GM15510 (cell line): ENCODE measurements around the gene AFAP1.

Source experiments
- POLR2A ChIP-seq: IDR thresholded peaks from 3 replicates; pipeline ENCODE4 v1.6.1; 2011; ENCODE audit warnings: borderline replicate concordance; ENCODE audit not compliant: insufficient read length; ENCODE audit errors: extremely low read depth

The AFAP1 gene

GRCh38 chr4:7918981-7919380 is 20.7 kb downstream of the AFAP1 start:
- no peak for TF ChIP-seq POLR2A

GRCh38 chr4:7917669-7918068 is 22.0 kb downstream of the AFAP1 start:
- no peak for TF ChIP-seq POLR2A

DNA sequence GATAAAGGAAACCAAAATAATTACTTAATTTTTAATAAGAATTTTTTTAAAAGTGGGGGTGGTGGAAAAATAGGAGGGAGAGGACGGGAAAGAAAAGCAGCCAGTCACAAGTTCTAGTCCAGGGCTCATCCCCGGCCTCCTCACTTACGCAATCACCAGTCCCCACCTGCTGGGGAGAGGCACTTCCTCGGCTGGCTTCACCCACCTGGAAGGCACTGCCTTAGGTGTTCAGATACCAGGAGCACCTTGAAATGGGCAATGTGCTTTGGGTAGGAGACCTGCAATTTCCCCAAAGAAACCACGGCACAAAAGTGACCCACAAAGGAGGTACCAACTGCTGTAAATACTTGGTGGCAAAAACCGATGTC is 23.8 kb downstream of the AFAP1 start:
- TF ChIP-seq POLR2A = no peak

GRCh38 chr4:7912826-7913225 is 26.8 kb downstream of the AFAP1 start:
- TF ChIP-seq POLR2A = no peak

DNA sequence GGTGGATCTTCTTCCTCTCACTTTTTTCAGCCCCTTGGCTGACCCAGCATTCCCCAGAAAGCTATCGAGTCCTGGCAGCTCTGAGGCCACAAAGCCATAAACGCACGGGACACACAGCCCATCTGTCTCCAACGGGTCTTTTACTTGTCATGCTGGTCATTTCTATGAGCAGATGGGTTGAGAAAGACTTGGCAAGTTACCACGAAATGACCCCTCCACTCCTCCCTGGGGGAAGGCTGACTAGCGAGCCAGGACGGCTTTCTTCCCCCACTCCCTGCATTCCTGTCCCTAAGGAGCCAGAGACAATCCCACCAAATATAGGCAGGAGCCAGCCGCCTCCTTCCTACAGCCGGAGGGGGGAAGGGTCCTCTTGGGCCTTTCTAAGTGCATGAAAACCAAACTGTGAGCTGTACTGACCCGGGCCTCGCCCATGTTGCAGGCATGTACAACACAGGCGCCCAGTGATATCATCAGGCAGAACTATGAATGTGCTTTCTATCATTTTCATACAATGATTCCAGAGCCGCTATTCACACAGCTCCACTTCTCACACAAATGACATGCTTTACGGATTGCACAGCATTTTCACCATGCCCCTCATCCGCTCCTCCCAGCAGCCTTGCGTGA is 28.6 kb downstream of the AFAP1 start:
- TF ChIP-seq POLR2A = no peak

DNA sequence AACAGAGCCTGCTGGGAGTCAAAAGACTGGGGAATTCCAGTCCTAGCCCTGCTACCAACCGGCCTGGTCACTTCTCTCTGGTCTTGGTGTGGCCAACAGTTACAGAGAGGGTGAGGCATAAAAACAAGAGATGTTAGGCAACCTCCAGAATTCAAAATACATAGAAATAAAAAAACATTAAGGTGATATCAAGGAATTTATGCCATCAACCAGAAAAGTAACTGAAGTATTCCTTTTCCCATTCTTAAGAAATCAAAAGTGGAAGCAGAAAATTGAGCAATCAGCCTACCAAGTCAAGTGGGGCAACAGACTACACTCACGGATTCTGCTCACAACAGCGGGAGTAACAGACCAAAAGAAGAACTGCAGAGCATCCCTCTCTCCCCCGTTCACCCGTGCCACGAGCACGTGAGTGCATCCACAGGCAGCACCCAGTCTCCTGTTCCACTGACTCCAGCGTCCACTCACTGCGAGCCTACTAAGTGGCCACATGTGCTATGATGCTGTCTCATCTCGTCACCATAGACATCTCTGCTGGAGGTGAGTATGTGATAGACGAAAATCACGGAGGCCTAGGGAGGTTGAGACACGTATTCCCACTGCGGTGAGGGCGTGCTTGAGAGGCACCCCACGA is 29.3 kb downstream of the AFAP1 start:
- no peak for TF ChIP-seq POLR2A

DNA sequence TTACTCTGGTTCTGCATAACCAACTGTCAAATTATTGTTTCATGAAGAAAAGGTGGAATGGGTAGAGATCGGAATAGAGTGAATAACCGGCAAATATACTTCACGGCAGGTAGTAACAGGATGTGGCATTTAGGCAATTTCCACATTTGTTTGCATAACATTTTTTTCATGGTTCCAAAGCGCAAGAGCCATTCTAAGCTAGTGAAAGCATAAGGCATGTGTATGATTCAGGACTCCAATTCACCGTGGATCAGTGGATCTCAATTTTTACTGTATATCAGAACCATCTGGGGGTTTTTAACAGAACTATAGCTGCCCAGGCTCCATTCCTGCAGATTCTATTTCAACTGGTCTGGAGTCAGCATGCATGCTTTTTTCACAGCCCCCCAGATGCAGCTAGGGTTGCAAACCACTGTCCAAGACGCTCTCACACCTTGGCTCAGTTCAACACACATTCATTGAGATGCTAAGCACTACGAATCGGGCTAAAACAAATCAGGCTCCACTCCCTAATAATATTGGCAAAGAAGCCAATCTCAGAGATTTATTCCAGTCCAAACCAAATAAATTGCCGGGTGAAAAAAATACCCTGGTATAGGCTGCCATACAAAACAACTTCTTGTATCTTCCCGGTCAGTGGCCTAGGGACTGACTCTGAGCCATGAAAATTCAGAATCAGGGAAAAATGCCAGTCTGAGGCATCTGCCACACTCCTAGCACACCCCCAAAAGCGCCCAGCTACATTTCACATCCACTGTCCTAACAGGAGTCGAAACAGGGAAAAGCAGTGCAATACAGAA is 30.0 kb downstream of the AFAP1 start:
- TF ChIP-seq POLR2A = no peak

DNA sequence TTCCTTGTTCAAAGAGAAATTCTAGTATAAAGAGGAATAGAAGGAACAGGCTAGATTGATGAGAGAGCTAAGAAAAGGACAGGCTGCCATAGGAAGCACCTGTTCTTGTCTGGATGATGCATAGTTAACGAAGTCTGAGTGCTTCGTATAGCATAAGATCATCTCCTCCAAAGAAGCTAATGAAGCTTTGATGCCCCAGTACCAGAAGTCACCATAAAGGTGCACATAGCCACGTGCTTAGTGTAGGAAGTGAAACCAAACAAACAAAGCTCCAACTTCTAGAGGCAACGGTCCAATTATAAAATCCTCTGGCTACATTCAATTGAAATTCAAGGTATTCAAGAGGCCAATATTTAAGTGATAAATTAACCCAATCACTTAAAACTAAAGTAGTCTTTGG is 31.0 kb downstream of the AFAP1 start:
- TF ChIP-seq POLR2A = no peak

- no peak for TF ChIP-seq POLR2A
Observed at GRCh38 chr4:7907142-7907541, 32.5 kb downstream of the AFAP1 start.

DNA sequence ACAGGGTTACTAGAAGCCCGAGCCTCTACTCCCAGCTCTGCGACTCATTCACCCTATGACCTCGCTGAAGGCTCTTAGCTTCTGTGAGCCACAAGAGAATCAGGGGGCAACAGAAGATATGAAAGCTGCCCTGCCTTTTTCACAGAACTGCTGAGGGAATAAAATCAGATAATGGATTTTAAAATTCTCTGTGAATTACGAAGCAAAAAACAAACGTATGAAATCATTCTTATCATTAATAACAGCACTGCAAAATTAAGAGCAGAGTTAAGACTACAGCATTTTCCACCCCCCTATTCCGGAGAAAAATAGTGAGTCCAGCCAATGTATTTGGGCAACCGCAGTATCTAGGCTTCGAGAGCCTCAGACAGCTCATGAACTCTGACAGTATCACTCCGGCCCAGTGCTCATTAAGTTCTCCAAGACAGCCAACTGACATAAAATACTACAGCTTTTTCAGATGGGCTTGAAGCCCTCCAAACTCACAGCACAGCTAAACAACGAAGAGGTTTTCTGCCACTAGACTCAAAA is 33.4 kb downstream of the AFAP1 start:
- TF ChIP-seq POLR2A = no peak

DNA sequence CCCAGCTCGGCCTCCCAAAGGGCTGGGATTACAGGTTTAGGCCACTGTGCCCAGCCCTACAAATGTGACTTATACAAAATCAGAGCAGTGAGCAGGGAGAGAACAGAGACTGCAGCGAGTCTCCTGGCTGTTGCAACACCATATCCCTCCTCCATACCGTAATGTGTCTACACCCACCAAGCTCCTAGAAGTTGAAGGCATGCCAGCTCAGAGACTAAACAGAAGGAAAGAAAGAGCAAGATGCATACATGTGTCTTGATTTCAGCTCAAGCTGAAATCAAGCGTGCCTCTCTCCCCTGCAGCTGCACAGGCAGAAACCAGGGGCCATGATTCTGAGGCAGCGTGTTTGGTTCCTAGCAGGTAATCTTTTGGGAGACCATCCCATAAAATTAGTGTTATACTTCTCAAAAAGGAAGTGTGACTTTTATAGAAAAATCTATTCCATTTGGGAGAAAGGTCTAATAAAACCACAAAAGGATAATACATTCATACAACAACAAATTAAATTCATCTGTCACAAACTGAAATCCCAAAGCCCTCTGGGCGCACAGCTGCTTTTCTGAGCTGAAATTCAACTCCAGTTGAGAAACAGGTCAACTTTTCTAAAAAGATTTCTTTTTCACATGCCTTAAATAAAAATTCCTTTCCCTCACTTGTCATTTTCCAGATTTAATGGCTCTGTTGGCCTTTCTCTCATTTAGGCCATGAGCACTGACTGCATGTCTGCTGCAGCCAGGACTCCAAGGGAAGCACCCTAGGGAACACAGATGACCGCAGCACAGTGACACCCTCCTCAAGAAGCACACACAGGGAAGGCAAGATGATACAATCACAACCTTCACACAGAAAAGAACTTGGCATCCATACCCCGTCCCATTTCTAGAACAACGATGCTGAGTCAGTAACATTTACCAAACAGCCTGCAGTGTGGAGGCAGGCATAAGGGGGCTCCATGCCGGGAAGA is 34.4 kb downstream of the AFAP1 start:
- TF ChIP-seq POLR2A = no peak

DNA sequence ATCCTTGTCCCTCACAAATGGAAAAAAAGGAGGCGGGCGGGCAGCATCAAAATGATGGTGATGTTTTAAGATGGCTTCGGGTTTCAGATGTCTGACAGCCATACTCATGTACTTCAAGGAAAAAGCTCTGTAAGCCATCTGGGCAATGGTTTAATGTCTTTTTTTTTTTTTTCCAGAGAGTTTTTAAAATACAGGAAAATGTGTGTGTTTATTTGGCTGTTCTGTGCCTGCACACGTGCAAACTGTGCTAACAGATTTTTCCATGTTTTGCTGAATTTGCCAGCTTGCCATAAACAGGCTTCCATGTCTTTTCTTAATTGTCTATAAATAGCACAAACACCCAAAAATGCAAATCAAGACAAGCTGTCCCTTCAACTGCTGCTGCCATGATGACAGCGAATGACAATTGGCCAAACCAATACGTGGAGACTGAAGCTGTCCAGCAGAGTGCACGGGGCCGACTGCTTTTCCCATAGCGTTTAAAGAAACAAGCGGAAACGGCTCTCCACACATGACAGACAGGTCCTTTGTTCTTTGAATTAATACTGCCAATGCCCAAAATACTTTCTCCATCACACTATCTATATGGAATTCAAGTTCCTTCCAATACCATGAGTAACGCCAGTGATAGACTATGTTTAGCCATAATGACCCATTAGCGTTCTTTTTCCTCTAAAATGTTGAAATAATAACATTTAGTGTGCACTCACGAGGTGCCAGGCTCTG is 35.7 kb downstream of the AFAP1 start:
- TF ChIP-seq POLR2A = no peak

GRCh38 chr4:7902826-7903225 is 36.8 kb downstream of the AFAP1 start:
- TF ChIP-seq POLR2A = no peak

GRCh38 chr4:7902101-7902553 is 37.5 kb downstream of the AFAP1 start:
- no peak for TF ChIP-seq POLR2A

DNA sequence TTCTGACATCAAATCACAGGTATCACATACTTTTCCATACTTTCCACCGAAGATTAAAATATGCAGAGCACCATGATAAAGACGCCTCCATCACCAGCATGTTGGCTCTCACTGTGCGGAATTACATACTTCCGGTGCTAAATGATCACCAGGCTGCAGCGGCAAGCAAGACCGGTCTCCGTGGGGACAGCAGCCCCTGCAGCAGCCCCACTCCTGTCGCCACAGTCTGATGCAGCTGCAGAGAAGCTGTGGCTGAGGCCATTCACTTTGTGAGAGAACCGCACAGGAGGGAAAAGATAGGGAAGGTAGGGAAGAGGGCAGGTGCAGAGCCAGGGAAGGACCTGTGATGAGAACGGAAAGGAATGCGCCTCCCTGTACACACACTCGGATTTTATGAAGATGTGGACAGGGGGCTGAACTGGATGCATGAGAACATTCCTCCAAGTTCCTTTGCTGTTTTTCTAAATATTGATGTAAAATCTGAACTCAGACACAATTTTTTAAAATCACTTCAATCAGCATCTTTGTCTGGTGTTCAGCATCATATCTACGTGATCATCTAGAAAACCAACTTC is 38.3 kb downstream of the AFAP1 start:
- TF ChIP-seq POLR2A = no peak
